Upper lobe of left lung (tissue), 6 donors: Measurements from ENCODE around the gene DNAJB1. TPM values are rescaled to one million over a fixed set of nuclear protein-coding genes. Genes with fewer than 3 reads are reported as not detected.

Experiments
- ATAC-seq, 2 donors: fragments of 200-7000 bp; cut with Tn5 transposase; one replicate each; pipeline ENCODE4 v1.9.1; 2022; ENCODE audit warnings: mild to moderate bottlenecking in 2 of 2, moderate library complexity in 2 of 2; ENCODE audit not compliant: low FRiP score in 2 of 2
- DNase-seq, 2 donors: peaks; one replicate each; pipeline ENCODE4 v3.0.0-alpha.2; 2019 to 2020
- H3K27ac ChIP-seq, 4 donors: fragments of 200-600 bp; sonication (generic); one replicate each; pipeline ENCODE4 v1.5.1; 2016 to 2019
- H3K27me3 ChIP-seq, 4 donors: fragments of 200-600 bp; sonication (generic); one replicate each; pipeline ENCODE4 v1.5.1; 2017 to 2019
- H3K36me3 ChIP-seq, 4 donors: fragments of 200-600 bp; sonication (generic); one replicate each; pipeline ENCODE4 v1.5.1; 2016 to 2019
- H3K4me1 ChIP-seq, 4 donors: fragments of 200-600 bp; sonication (generic); one replicate each; pipeline ENCODE4 v1.5.1; 2018 to 2019
- H3K4me3 ChIP-seq, 4 donors: fragments of 200-600 bp; sonication (generic); one replicate each; pipeline ENCODE4 v1.5.1; 2017 to 2019; ENCODE audit warnings: mild to moderate bottlenecking in 2 of 4, moderate library complexity in 1 of 4
- H3K9me3 ChIP-seq, 4 donors: fragments of 200-600 bp; sonication (generic); one replicate each; pipeline ENCODE4 v1.5.1; 2018 to 2019
- EP300 ChIP-seq, 4 donors: sonication (generic); formaldehyde crosslinking; IDR thresholded peaks; one replicate each; pipeline ENCODE4 v1.5.1; 2017; ENCODE audit warnings: antibody characterized with exemption in 4 of 4, control low read depth in 2 of 4
- POLR2A ChIP-seq, 4 donors: fragments of 450-650 bp; IDR thresholded peaks; one replicate each; pipeline ENCODE4 v1.5.1; 2016 to 2017; ENCODE audit warnings: antibody characterized with exemption in 4 of 4, mild to moderate bottlenecking in 2 of 4
- POLR2AphosphoS5 ChIP-seq, 2 donors: sonication (generic); formaldehyde crosslinking; IDR thresholded peaks; one replicate each; pipeline ENCODE4 v1.5.1; 2017; ENCODE audit warnings: antibody characterized with exemption in 2 of 2
- WGBS, 2 donors: methylation state at CpG; one replicate each; pipeline ENCODE4 v1.1.5; 2017 to 2018; 5-methylcytosine and 5-hydroxymethylcytosine counted together
- total RNA-seq, 6 donors: library from RNA; depleted of rRNA in 4 of 6; stranded (reverse); fragments of >200 nt in 4 of 6; gene quantifications; one replicate each; pipeline versions ENCODE4 v1.1.0 to v1.2.1, GENCODE V29; 2016 to 2021
- TF ChIP-seq, protein P1 (sequence below), 6 experiments: fragments of 450-650 bp in 4 of 6; fragments of 200-600 bp in 2 of 6; sonication (generic) in 2 of 6; IDR thresholded peaks; one replicate each; pipeline ENCODE4 v1.5.1; 2016 to 2019; ENCODE audit warnings: antibody characterized with exemption in 6 of 6
- donor health status: DM: no; HTN: no; CAD: no; lungs with moderate emphysema.
- donor health status: DM: no; HTN: yes; CAD: no; lungs with severe emphysema.

DNAJB1 gene
- total RNA-seq, 6 donors from 2014 or later: 33.5 to 137 (median 101) TPM

GRCh38 chr19:14492756-14493337 lies 25.4 kb downstream of the DNAJB1 start:
- no peak for DNase-seq
- Histone ChIP-seq H3K27me3 (no peaks in the 10 kb centered on the region), H3K4me3 (no peak overlapping the region), H3K36me3 (peaks cover 6 to 35% (median 26%) of the 10 kb centered on the region in 4 donors), H3K4me1 (peaks cover 27 to 39% (median 29%) of the 10 kb centered on the region in 4 donors), H3K27ac (no peak overlapping the region), H3K9me3 (no peaks in the 10 kb centered on the region)
- TF ChIP-seq, protein P1, sequence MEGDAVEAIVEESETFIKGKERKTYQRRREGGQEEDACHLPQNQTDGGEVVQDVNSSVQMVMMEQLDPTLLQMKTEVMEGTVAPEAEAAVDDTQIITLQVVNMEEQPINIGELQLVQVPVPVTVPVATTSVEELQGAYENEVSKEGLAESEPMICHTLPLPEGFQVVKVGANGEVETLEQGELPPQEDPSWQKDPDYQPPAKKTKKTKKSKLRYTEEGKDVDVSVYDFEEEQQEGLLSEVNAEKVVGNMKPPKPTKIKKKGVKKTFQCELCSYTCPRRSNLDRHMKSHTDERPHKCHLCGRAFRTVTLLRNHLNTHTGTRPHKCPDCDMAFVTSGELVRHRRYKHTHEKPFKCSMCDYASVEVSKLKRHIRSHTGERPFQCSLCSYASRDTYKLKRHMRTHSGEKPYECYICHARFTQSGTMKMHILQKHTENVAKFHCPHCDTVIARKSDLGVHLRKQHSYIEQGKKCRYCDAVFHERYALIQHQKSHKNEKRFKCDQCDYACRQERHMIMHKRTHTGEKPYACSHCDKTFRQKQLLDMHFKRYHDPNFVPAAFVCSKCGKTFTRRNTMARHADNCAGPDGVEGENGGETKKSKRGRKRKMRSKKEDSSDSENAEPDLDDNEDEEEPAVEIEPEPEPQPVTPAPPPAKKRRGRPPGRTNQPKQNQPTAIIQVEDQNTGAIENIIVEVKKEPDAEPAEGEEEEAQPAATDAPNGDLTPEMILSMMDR (IDR thresholded peaks at IDR 0.05): no peak
- no peak for TF ChIP-seq EP300 (IDR thresholded peaks at IDR 0.05)
- no peak for TF ChIP-seq POLR2A (IDR thresholded peaks at IDR 0.05)
- no peak for TF ChIP-seq POLR2AphosphoS5 (IDR thresholded peaks at IDR 0.05)
- 91 to 98% methylated on average over 5 of the region's 5 CpGs for WGBS, 2 donors
- no peak for ATAC-seq

DNA sequence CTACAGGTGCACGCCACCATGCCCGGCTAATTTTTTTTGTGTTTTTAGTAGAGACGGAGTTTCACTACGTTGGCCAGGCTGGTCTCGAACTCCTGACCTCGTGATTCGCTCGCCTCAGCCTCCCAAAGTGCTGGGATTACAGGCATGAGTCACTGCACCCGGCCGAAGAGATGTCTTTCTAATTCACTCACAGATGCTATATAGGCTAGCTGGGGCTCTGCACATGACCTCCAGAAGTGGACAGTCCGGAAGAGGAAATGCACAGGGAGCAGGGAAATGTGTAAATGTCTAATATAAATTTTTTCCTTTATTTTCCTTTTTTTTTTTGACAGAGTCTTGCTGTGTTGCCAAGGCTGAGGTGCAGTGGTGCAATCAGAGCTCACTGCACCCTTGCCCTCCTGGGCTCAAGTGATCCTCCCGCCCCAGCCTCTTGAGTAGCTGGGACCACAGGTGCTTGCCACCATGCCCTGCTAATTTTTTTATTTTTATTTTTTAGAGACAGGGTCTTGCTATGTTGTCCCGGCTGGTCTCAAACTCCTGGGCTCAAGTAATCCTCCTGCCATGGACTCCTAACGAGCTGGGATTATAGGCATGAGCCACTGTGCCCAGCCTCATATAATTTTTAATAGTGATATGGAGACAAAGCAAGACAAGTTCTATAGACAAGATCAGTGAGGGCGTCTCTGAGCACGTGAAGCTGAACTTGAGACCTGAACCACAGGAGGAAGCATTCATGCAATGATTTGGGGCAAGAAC lies 30.6 kb downstream of the DNAJB1 start:
- Histone ChIP-seq H3K27ac (no peak overlapping the region), H3K4me3 (no peak overlapping the region), H3K9me3 (no peaks in the 10 kb centered on the region), H3K27me3 (no peaks in the 10 kb centered on the region), H3K36me3 (peaks cover 6 to 63% (median 40%) of the 10 kb centered on the region in 4 donors), H3K4me1 (no peaks in the 10 kb centered on the region)
- WGBS, 2 donors: 96 to 97% methylated on average over 16 of the region's 16 CpGs
- DNase-seq (no peak), ATAC-seq (no peak)
- TF ChIP-seq EP300 (IDR thresholded peaks at IDR 0.05) (no peak), POLR2AphosphoS5 (IDR thresholded peaks at IDR 0.05) (no peak), POLR2A (IDR thresholded peaks at IDR 0.05) (no peak)
- TF ChIP-seq, protein P1 (IDR thresholded peaks at IDR 0.05): no peak

- H3K27ac ChIP-seq: no peak overlapping the region
- WGBS, 2 donors: 94 to 96% methylated on average over 9 to 18 of the region's 18 CpGs
- H3K36me3 ChIP-seq: peaks cover 0 to 70% (median 51%) of the 10 kb centered on the region in 4 donors
- no peak for TF ChIP-seq EP300 (IDR thresholded peaks at IDR 0.05)
- no peak for TF ChIP-seq POLR2AphosphoS5 (IDR thresholded peaks at IDR 0.05)
- TF ChIP-seq, protein P1 (IDR thresholded peaks at IDR 0.05): no peak
- TF ChIP-seq POLR2A (IDR thresholded peaks at IDR 0.05): no peak
- no peak for ATAC-seq
- H3K27me3 ChIP-seq: no peaks in the 10 kb centered on the region
- no peak overlapping the region for H3K4me3 ChIP-seq
- no peak for DNase-seq
- H3K4me1 ChIP-seq: peaks cover 0 to 17% (median 3%) of the 10 kb centered on the region in 4 donors
- H3K9me3 ChIP-seq: no peaks in the 10 kb centered on the region
Observed at GRCh38 chr19:14482172-14482941, 35.8 kb downstream of the DNAJB1 start.

DNA sequence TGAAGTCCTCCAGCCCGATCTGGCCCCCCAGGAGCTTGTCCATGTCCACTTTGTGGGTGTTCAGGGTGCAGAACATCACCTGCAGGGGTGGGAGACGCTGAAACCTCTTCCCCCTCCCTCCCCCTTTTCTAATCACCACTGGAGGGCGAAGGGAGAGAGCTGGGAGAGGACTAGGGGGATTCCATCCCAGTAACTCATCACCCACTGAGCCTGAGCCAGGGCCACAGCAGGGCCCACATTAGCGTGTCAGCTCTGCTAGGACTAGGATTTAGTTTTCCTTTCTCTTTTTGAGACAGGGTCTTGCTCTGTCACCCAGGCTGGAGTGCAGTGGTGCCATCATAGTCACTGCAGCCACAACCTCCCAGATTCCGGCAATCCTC lies 37.5 kb downstream of the DNAJB1 start:
- DNase-seq (no peak), ATAC-seq (no peak)
- 82 to 91% methylated on average over 4 to 5 of the region's 5 CpGs for WGBS, 2 donors
- Histone ChIP-seq H3K4me1 (peaks cover 10 to 33% (median 14%) of the 10 kb centered on the region in 4 donors), H3K4me3 (no peak overlapping the region), H3K36me3 (peaks cover 0 to 58% (median 49%) of the 10 kb centered on the region in 4 donors), H3K27me3 (no peaks in the 10 kb centered on the region), H3K9me3 (no peaks in the 10 kb centered on the region), H3K27ac (no peak overlapping the region)
- TF ChIP-seq POLR2A (IDR thresholded peaks at IDR 0.05): no peak
- TF ChIP-seq EP300 (IDR thresholded peaks at IDR 0.05): no peak
- TF ChIP-seq POLR2AphosphoS5 (IDR thresholded peaks at IDR 0.05): no peak
- TF ChIP-seq, protein P1 (IDR thresholded peaks at IDR 0.05): no peak
